ENCODE results near the gene GAB1. TPM values are rescaled to one million over a fixed set of nuclear protein-coding genes. Genes with fewer than 3 reads are reported as not detected.
A peak's percentile ranks its signal among the peaks of the same experiment; 100 is the strongest.

The GAB1 gene
- polyA plus RNA-seq, 3 donors from 2014 or later = 1.9 to 2.9 TPM; not detected in 1

GRCh38 chr4:143489106-143489505 is 152.4 kb downstream of the GAB1 start:
- H3K9me3 Mint-ChIP-seq = peaks cover 0 to 1% (median 0%) of the 10 kb centered on the region in 6 donors
- no peak overlapping the region for H3K4me3 Mint-ChIP-seq
- H3K27ac Mint-ChIP-seq = no peak overlapping the region
- no peaks in the 10 kb centered on the region for H3K36me3 Mint-ChIP-seq
- no peak for DNase-seq
- peaks cover 0 to 7% (median 5%) of the 10 kb centered on the region in 3 donors for H3K27me3 Mint-ChIP-seq (ENCODE audit: low read depth in 3 of 3)
- H3K4me1 Mint-ChIP-seq = no peaks in the 10 kb centered on the region

GRCh38 chr4:143498021-143498420 is 161.3 kb downstream of the GAB1 start:
- no peak for DNase-seq
- no peak overlapping the region for H3K4me3 Mint-ChIP-seq
- no peak overlapping the region for H3K27ac Mint-ChIP-seq
- no peaks in the 10 kb centered on the region for H3K4me1 Mint-ChIP-seq
- H3K36me3 Mint-ChIP-seq = no peaks in the 10 kb centered on the region
- H3K9me3 Mint-ChIP-seq = no peaks in the 10 kb centered on the region
- H3K27me3 Mint-ChIP-seq (ENCODE audit: low read depth in 3 of 3) = peaks cover 0 to 4% (median 0%) of the 10 kb centered on the region in 3 donors

GRCh38 chr4:143502231-143502630 is 165.6 kb downstream of the GAB1 start:
- no peaks in the 10 kb centered on the region for H3K9me3 Mint-ChIP-seq
- no peaks in the 10 kb centered on the region for H3K36me3 Mint-ChIP-seq
- H3K27ac Mint-ChIP-seq = no peak overlapping the region
- no peaks in the 10 kb centered on the region for H3K4me1 Mint-ChIP-seq
- H3K27me3 Mint-ChIP-seq (ENCODE audit: low read depth in 3 of 3) = peaks cover 0 to 4% (median 0%) of the 10 kb centered on the region in 3 donors
- DNase-seq = no peak
- H3K4me3 Mint-ChIP-seq = no peak overlapping the region

GRCh38 chr4:143506031-143506430 is 169.4 kb downstream of the GAB1 start:
- H3K36me3 Mint-ChIP-seq = no peaks in the 10 kb centered on the region
- peaks cover 0 to 2% (median 0%) of the 10 kb centered on the region in 3 donors for H3K27me3 Mint-ChIP-seq (ENCODE audit: low read depth in 3 of 3)
- H3K27ac Mint-ChIP-seq = no peak overlapping the region
- H3K9me3 Mint-ChIP-seq = peaks cover 0 to 1% (median 0%) of the 10 kb centered on the region in 6 donors
- no peak overlapping the region for H3K4me3 Mint-ChIP-seq
- no peak for DNase-seq
- H3K4me1 Mint-ChIP-seq = peaks cover 6 to 15% of the 10 kb centered on the region in 2 donors

GRCh38 chr4:143511906-143512305 is 175.2 kb downstream of the GAB1 start:
- H3K4me1 Mint-ChIP-seq = peaks cover 36 to 56% of the 10 kb centered on the region in 2 donors
- peaks cover 0 to 2% (median 0%) of the 10 kb centered on the region in 3 donors for H3K36me3 Mint-ChIP-seq
- peak overlapping the region in 1 of 5 donors; percentile 15 for H3K4me3 Mint-ChIP-seq
- peaks cover 20 to 28% (median 27%) of the 10 kb centered on the region in 3 donors for H3K27me3 Mint-ChIP-seq (ENCODE audit: low read depth in 3 of 3)
- H3K27ac Mint-ChIP-seq = peak overlapping the region in 4 of 6 donors; percentile 18 to 98 (median 38)
- H3K9me3 Mint-ChIP-seq = peaks cover 0 to 1% (median 0%) of the 10 kb centered on the region in 6 donors
- no peak for DNase-seq

GRCh38 chr4:143512978-143513313 is 176.3 kb downstream of the GAB1 start:
- Mint-ChIP-seq H3K9me3 (peaks cover 0 to 1% (median 0%) of the 10 kb centered on the region in 6 donors), H3K36me3 (peaks cover 0 to 2% (median 0%) of the 10 kb centered on the region in 3 donors), H3K4me1 (peaks cover 41 to 61% of the 10 kb centered on the region in 2 donors), H3K27ac (peak overlapping the region; percentile 98 to 100 (median 100)), H3K27me3 (ENCODE audit: low read depth in 3 of 3) (peaks cover 20 to 28% (median 27%) of the 10 kb centered on the region in 3 donors), H3K4me3 (peak overlapping the region; percentile 96 to 100 (median 99))
- no peak for DNase-seq

- Mint-ChIP-seq H3K9me3 (peaks cover 0 to 1% (median 0%) of the 10 kb centered on the region in 6 donors), H3K4me3 (peak within 1 kb of the TSS; percentile 96 to 100 (median 99)), H3K27me3 (ENCODE audit: low read depth in 3 of 3) (peaks cover 20 to 28% (median 27%) of the 10 kb centered on the region in 3 donors), H3K27ac (peak within 1 kb of the TSS; percentile 98 to 100 (median 100)), H3K4me1 (peaks cover 39 to 61% of the 10 kb centered on the region in 2 donors), H3K36me3 (peaks cover 0 to 2% (median 0%) of the 10 kb centered on the region in 3 donors)
- DNase-seq = peak; percentile 97 to 99 (median 98)
These were observed 176.9 kb downstream of the GAB1 start, which contains the start of gene SMARCA5 for GRCh38 chr4:143513314-143514168. TSS of gene SMARCA5 (plus strand) at chr4:143513702. CDS start at chr4:143513925, 223 bp downstream.

- H3K27ac Mint-ChIP-seq = peak overlapping the region; percentile 98 to 100 (median 100)
- H3K4me1 Mint-ChIP-seq = peaks cover 44 to 62% of the 10 kb centered on the region in 2 donors
- peaks cover 20 to 28% (median 27%) of the 10 kb centered on the region in 3 donors for H3K27me3 Mint-ChIP-seq (ENCODE audit: low read depth in 3 of 3)
- peak overlapping the region; percentile 96 to 100 (median 99) for H3K4me3 Mint-ChIP-seq
- DNase-seq = no peak
- peaks cover 0 to 1% (median 0%) of the 10 kb centered on the region in 6 donors for H3K9me3 Mint-ChIP-seq
- peaks cover 0 to 6% (median 0%) of the 10 kb centered on the region in 3 donors for H3K36me3 Mint-ChIP-seq
These were observed 177.5 kb downstream of the GAB1 start for GRCh38 chr4:143514169-143514495.

GRCh38 chr4:143514497-143514896 is 177.8 kb downstream of the GAB1 start:
- Mint-ChIP-seq H3K9me3 (peaks cover 0 to 1% (median 0%) of the 10 kb centered on the region in 6 donors), H3K4me1 (peaks cover 48 to 66% of the 10 kb centered on the region in 2 donors), H3K36me3 (peaks cover 0 to 8% (median under 1%) of the 10 kb centered on the region in 3 donors), H3K27me3 (ENCODE audit: low read depth in 3 of 3) (peaks cover 20 to 28% (median 27%) of the 10 kb centered on the region in 3 donors), H3K27ac (peak overlapping the region; percentile 98 to 100 (median 100)), H3K4me3 (peak overlapping the region; percentile 96 to 100 (median 99))
- peak in 2 of 3 donors; percentile 3 to 7 for DNase-seq

- H3K27me3 Mint-ChIP-seq (ENCODE audit: low read depth in 3 of 3) = peaks cover 20 to 28% (median 27%) of the 10 kb centered on the region in 3 donors
- H3K9me3 Mint-ChIP-seq = peaks cover 0 to 1% (median 0%) of the 10 kb centered on the region in 6 donors
- H3K4me1 Mint-ChIP-seq = peaks cover 52 to 70% of the 10 kb centered on the region in 2 donors
- no peak for DNase-seq
- H3K4me3 Mint-ChIP-seq = peak overlapping the region; percentile 96 to 100 (median 99)
- peak overlapping the region; percentile 98 to 100 (median 100) for H3K27ac Mint-ChIP-seq
- H3K36me3 Mint-ChIP-seq = peaks cover 0 to 12% (median 4%) of the 10 kb centered on the region in 3 donors
These were observed 178.2 kb downstream of the GAB1 start for GRCh38 chr4:143514901-143515300.

GRCh38 chr4:143515905-143516304 is 179.2 kb downstream of the GAB1 start:
- H3K27ac Mint-ChIP-seq = peak overlapping the region; percentile 44 to 98 (median 84)
- H3K4me3 Mint-ChIP-seq = peak overlapping the region; percentile 54 to 100 (median 70)
- no peaks in the 10 kb centered on the region for H3K9me3 Mint-ChIP-seq
- H3K27me3 Mint-ChIP-seq (ENCODE audit: low read depth in 3 of 3) = peaks cover 20 to 28% (median 27%) of the 10 kb centered on the region in 3 donors
- H3K4me1 Mint-ChIP-seq = peaks cover 57 to 80% of the 10 kb centered on the region in 2 donors
- peaks cover 0 to 12% (median 6%) of the 10 kb centered on the region in 3 donors for H3K36me3 Mint-ChIP-seq
- DNase-seq = no peak

GRCh38 chr4:143517764-143518163 is 181.1 kb downstream of the GAB1 start:
- H3K27me3 Mint-ChIP-seq (ENCODE audit: low read depth in 3 of 3) = peaks cover 16 to 25% (median 18%) of the 10 kb centered on the region in 3 donors
- H3K4me3 Mint-ChIP-seq = no peak overlapping the region
- peak overlapping the region in 3 of 6 donors; percentile 9 to 23 (median 17) for H3K27ac Mint-ChIP-seq
- H3K36me3 Mint-ChIP-seq = peaks cover 0 to 18% (median 10%) of the 10 kb centered on the region in 3 donors
- no peaks in the 10 kb centered on the region for H3K9me3 Mint-ChIP-seq
- H3K4me1 Mint-ChIP-seq = peaks cover 61 to 84% of the 10 kb centered on the region in 2 donors
- DNase-seq = no peak

Measured in immature natural killer cell (primary cell).